Measurements from ENCODE around the gene FUBP3.

GRCh38 chr9:130667120-130667435 is 87.7 kb downstream of the FUBP3 start:
- no peak for TF ChIP-seq CTCF (IDR thresholded peaks at IDR 0.05; ENCODE audit: low read length)
- no peak for TF ChIP-seq EZH2 (optimal IDR thresholded peaks at IDR 0.05; ENCODE audit: low read depth, low read length)
- TF ChIP-seq EZH2phosphoT487 (IDR thresholded peaks at IDR 0.05; ENCODE audit: low read length), result no peak

All from MM.1S (cell line).